NCI-H2081 treated with DMSO at 0.1 percent for 48 hours (cell line): ENCODE data around the gene SPTBN4.
"Not testable (repeated sequence)": the region's sequence is repeated elsewhere in the genome, so short reads cannot be mapped to it uniquely, and the experiment has no call there.

Experiments used
- DNase-seq: peaks from one replicate; lab custom pipeline; 2025; lab: John Stamatoyannopoulos, UW

The SPTBN4 gene

GRCh38 chr19:40441719-40442253 is 25.0 kb upstream of the SPTBN4 start:
- DNase-seq = no peak

GRCh38 chr19:40442328-40443130 is 24.3 kb upstream of the SPTBN4 start:
- no peak for DNase-seq

DNA sequence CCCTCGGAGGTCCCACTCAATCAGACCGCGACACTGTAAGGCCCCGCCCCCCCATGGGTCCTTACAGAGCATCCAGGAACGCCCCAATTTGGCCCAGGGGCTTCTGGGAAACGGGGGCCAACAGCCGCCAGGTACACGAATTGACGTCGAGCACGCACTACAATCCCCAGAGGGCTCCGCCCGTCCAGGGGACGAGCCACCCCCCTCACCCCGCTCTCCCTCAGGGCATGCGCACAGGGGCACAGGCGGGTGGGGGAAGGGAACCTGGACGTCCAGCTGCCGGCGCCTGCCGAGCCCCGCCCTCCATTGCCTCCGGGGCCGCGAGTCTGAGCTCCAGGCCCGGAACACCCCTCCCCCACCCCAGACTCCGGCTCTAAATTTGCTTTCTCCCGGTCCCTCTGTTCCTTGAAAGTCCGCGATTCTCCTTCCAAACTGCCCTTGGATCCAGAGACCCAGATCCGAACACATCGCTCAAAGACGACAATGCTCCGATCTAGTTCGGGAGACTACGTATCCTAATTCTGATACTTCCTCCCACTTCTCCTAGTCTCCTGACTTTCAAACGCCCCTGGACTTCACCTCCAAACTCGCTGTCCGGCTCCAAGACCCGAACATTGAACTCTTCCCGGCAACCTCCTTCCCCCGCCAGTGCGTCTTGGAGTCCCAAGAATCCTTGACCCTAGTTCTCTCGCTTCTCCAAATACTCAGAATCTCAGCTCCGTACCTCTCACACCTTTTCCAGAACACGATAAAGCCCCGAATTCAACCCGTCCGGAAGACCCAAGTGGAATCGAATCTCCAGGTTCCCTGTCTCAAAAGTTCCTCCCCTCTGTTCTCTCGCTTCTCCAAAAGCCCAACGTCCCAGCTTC is 23.4 kb upstream of the SPTBN4 start:
- peak; percentile 97 for DNase-seq

DNA sequence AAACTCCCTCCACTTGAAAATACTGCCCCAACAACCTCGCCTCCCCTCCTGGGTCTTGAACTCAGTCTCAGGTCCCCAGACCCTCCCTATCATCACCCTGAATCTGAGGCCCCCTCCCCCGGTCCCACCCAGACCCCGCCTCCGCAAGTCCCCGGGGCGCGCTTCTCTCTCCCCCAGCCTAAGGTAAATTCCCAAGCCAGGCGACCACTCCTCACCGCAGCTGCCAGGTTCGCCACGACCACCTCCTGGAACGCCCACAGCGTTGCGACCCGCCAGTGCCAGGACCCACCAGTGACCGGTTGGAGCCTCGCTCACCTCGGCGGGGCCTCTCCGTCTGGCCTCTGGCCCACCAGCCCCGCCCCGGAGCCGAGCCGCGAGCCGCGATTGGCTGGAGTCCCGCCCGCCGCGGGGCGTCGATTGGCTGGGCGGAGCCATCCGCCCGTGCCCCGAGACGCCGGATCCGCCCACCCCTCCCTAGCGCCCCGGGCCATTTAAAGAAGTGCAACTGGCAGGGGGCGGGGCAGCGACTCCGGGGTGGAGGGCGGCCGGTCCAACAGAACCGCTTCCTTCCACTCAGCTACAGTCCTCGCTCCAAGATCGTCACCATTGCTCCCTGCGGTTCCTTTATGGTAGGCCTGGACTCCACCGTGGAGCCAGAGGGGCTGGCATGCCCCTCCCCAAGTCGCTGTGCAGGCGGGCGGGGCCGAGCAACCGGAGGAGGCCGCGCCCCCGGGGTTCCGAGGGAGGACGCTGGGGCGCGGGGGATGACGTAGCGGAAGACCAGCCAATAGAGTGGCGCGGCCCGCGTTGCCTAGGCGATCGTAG is 22.6 kb upstream of the SPTBN4 start, which contains the start of gene SERTAD3:
Gene SERTAD3, minus strand, starts transcription at position 336 of the 825 bp plus-strand sequence. CDS start 2,255 bp downstream, outside the sequence.
- peak; percentile 87 for DNase-seq

DNA sequence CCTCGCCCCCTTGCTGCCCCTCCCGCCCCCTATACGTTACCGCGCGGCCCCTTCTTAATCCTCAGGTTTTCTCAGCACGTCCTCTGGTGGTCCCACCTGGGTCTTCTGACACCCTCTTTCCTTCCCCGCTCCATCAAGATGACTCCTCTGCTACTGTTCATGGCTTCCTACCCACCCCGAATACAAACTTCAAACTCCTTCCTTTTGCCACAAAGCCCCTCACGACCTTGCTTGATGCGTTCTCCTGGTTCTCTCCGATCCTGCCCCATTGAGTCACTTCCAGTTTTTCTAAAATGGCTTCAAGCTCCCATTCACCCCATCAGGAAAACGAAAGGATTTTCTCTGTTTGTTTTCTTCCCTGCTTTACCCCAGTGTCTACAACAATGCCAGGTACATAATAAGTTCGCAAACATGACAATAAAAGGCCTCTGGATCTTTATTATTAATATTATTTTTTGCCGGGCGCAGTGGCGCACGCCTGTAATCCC is 21.9 kb upstream of the SPTBN4 start:
- no peak for DNase-seq

DNA sequence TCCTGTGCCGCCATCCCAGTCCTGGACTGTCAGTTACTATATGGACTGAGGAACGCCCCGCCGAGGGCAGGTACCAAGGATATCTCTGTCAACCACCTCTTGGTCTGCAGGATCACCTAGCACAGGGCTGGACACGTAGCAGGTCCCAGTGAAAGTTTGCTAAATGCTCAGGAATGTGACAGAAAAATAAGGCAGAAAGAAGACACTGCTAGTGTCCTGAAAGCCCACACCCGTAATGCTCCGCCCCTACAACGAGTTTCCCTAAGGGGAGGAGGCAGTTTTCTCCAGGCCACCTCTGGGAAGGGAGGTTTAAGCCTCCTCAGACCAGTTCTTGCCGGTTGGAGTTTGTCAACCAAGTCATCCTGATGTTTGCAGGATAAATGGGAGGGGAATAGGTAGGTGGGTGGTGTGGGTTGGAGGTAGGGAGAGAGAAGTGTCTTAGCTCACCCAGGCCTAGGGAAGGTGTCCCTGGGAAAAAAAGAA is 21.0 kb upstream of the SPTBN4 start:
- no peak for DNase-seq

GRCh38 chr19:40446263-40446784 is 20.5 kb upstream of the SPTBN4 start:
- no peak for DNase-seq

- DNase-seq = no peak
These were observed 17.3 kb upstream of the SPTBN4 start for GRCh38 chr19:40449506-40449905.

DNA sequence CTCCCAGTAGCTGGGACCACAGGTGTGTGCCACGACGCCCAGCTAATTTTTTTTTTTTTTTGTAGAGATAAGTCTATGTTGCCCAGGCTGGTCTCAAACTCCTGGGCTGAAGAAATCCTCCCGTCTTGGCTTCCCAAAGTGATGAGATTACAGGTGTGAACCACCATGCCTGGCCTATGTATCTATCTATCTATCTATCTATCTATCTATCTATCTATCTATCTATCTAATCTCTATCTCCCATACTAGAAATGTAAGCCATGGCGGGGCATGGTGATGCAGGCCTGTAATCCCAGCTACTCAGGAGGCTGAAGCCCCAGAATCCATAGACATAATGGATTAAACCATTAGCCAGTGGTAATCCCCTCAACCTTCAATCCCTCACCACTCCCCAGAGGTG is 16.1 kb upstream of the SPTBN4 start:
- no peak for DNase-seq

DNA sequence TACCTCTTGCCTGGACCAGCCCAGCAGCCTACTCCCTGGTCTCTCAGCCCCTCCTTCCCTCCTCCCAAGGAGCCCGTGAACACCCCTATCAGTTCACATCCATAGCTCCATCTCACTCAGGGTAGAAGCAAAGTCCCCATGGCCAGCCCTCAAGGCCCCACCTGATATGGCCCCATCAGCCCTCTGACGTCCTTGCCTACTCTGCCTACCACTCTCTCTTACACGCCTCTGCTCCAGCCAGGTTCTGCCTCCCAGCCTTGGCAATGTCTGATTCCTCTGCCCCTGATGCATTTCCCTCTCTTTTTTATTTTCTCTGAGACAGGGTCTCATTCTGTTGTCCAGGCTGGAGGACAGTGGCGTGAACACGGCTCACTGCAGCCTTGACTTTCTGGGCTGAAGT is 14.8 kb upstream of the SPTBN4 start:
- DNase-seq = no peak

GRCh38 chr19:40453151-40453735 is 13.6 kb upstream of the SPTBN4 start:
- DNase-seq = no peak

DNA sequence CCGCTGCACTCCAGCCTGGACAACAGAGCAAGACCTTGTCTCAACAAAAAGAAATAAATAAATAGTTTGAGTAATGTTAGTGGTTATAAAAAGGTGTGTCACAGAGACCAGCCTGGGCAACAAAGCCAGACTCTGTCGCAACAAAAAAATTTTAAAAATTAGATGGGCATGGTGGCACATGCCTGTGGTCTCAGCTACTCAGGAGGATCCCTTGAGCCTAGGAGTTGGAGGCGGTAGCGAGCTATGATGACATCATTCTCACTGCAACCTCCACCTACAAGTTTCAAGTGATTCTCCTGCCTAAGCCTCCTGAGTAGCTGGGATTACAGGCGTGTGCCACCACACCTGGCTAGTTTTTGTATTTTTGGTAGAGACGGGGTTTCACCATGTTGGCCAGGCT is 12.9 kb upstream of the SPTBN4 start:
- DNase-seq = not testable (repeated sequence)

DNA sequence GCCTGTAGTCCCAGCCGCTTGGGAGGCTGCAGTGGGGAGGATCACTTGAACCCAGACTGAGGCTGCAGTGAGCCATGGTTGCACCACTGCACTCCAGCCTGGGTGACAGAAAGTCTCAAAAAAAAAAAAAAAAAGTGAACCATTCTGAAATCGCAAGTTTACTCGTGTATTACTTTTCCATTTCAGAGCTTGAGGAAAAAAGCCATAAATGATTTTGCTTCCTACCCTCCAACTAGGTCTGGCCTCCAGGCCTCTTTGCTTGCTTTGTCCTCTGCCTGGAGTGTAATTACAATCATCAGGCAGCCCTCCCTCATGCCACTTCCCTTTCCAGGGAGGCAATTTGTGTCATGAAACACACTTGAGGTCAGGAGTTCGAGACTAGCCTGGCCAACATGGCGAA is 9.8 kb upstream of the SPTBN4 start:
- DNase-seq = no peak

DNA sequence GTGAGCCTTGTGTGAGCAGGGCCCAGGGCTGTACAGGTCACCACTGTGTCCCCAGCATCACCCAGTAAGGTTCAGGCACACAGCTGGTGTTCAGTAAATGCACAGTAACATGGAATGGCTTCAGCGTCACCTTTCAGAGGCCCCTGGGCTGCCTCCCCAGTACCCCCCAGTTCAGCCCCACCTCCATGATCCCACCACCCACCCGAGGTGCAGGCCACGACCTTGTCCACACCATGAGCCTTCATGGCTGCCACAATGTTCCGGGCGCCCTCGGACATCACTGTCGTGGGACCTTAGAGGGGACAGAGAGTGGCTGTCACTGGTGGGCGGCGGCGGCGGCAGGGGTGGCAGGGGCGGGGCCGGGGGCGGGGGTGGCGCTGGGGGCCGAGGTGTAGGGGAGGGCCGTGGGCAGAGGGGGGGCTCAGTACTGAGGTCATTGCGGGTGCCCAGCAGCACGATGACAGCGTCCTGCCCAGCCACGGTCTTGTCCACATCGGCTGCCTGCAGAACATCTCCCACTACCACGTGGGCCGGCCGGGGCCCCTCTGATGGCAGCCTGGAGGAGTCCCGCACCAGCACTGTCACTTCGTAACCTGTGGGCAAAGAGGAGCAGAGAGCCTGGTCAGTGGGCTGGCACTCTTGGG is 8.7 kb upstream of the SPTBN4 start:
- DNase-seq = no peak

DNA sequence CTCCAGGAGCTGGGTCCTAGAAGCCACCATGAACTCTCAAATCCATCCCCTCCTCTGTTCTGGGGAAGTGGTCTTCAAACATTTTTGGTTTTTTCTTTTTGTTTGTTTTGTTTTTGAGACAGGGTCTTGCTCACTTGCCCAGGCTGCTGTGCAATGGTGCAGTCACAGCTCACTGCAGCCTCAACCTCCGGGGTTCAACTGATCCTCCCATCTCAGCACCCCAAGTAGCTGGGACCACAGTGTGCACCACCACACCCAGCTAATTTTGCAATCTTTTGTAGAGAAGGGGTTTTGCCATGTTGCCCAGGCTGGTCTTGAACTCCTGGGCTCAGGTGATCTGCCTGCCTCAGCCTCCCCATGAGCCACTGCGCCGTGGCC is 8.2 kb upstream of the SPTBN4 start:
- no peak for DNase-seq

DNA sequence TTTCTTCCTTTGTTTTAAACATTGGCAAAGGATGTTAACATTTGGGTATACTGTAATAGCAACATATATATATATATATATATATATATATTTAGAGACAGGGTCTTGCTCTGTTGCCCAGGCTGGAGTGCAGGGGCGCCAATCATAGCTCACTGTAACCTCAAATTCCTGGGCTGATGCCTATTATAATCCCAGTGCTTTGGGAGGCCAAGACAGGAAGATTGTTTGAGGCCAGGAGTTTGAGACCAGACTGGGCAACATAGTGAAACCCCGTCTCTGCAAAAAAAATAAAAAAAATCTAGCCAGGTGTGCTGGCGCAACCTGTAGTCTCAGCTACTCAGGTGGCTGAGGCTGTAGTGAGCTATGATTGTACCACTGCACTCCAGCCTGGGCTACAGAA is 6.6 kb upstream of the SPTBN4 start:
- no peak for DNase-seq

DNA sequence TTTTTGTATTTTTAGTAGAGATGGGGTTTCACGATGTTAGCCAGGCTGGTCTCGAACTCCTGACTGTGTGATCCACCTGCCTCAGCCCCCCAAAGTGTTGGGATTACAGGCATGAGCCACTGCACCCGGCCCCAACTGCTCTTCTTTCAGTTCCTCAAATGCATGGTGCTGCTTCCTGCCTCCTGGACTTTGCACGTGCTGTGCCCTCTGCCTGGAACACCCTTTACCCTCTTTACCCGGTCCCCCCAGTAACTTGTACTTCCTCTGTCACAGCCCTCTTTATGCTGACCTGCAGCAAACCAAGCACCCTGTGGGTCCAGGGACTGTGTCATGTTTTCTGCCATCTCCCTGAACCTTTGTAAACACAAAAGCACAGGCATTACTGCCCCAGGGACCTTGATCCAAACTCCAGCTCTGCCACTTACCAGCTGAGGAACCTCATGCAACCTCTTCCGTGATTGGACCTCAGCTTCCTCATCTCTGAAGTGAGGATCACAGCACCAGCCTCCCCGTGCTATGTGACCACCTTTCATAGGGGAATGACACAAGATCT is 5.1 kb upstream of the SPTBN4 start:
- DNase-seq = no peak

DNA sequence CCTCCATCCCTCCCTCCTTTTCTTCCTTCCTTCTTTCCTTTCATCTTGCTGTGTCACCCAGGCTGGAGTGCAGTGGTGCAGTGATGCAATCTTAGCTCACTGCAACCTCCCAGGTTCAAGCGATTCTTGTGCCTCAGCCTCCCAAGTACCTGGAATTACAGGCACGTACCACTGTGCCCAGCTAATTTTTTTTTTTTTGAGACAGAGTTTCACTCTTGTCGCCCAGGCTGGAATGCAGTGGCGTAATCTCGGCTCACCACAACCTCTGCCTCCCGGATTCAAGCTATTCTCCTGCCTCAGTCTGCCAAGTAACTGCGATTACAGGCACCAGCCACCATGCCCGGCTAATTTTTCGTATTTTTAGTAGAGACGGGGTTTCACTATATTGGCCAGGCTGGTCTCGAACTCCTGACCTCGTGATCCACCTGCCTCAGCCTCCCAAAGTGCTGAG is 3.2 kb upstream of the SPTBN4 start:
- DNase-seq = not testable (repeated sequence)

- DNase-seq = peak; percentile 2
These were observed 2.5 kb upstream of the SPTBN4 start for GRCh38 chr19:40464059-40465024.
